B cell (primary cell): ENCODE results near the gene PLEKHS1.

Experiments used
- CTCF ChIP-seq: fragments of 200-600 bp; IDR thresholded peaks from one replicate; pipeline ENCODE4 v1.8.0; 2022; ENCODE audit warnings: antibody characterized with exemption, mild to moderate bottlenecking
- EZH2 ChIP-seq: IDR thresholded peaks from 2 replicates; pipeline ENCODE4 v1.6.1; 2012; ENCODE audit warnings: borderline replicate concordance, low read depth, mild to moderate bottlenecking, moderate library complexity, low read length; ENCODE audit not compliant: insufficient read depth, poor library complexity, severe bottlenecking

DNA sequence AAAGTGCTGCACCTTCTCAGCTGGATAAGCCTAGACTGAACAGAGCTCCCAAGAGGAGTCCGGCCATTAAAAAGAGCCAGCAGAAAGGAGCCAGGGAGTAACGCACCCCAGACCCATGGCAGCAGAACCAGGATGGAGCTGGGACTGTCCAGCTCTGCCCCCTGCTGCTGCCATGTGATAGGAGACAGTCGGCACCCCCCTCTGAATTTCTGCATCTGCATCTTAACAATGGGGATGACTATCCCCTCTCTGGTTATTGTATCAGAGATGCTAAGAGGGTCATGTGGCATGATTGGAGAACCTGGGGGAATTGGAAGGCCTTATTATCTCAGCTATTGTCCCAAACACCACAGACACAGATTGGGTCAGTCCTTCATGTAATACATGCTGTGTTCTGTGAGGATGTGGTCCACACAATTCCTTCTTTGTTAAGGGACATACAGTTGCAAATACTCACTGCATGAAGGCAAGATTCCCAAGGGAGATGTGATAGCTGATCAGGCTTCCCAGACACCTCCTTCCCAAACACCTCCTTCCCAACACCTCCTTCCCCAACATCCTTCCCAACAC, 29.3 kb downstream of the PLEKHS1 start:
- TF ChIP-seq EZH2 (no peak), CTCF (no peak)
